HG02973 (cell line): Measurements from ENCODE around the gene WBP1L.
"Not testable (repeated sequence)": the region's sequence is repeated elsewhere in the genome, so short reads cannot be mapped to it uniquely, and the experiment has no call there.

Experiments used
- ATAC-seq: cut with Tn5 transposase; IDR thresholded peaks from one replicate; pipeline ENCODE4 v1.9.1; 2021; ENCODE audit warnings: moderate library complexity; ENCODE audit not compliant: unreplicated experiment

The WBP1L gene

GRCh38 chr10:102721954-102722353, 21.8 kb upstream of the WBP1L start:
- no peak for ATAC-seq

- ATAC-seq, result no peak
Observed at GRCh38 chr10:102723989-102724388, 19.8 kb upstream of the WBP1L start.

- no peak for ATAC-seq
Observed at GRCh38 chr10:102726274-102726673, 17.5 kb upstream of the WBP1L start.

DNA sequence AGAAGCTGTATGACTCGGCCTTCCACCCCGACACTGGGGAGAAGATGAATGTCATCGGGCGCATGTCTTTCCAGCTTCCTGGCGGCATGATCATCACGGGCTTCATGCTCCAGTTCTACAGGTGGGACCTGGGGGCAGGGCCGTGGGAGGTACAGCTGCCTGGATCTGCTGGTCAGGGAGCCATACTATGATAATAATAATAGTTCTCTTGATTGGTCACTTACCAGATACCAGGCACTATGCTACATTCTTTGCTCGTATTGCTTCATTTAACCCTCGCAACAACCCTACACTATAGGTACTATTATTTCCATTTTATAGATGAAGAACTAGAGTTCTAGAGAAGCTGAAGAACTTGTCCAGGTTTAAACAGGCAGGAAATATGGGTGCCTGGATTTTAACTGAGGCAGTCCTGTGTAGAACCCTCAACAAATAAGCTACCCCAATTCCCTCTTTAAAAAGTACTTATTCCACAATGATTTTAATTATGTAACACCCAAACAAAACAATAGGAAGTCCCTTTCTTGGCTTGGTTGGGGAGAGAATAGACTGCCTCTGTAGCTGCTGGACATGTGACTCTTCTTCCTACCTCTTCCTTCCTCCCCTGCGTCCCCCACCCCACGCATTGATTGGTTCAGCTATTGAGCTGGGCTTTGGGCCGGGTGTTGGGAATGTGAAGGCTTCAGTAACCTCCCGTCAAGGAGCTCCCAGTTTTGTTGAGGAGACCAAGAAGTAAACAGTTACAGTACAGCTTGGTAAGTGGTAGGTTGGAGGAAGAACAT, 16.5 kb upstream of the WBP1L start:
- no peak for ATAC-seq

- ATAC-seq, result no peak
Observed at GRCh38 chr10:102729029-102730026, 14.4 kb upstream of the WBP1L start.

DNA sequence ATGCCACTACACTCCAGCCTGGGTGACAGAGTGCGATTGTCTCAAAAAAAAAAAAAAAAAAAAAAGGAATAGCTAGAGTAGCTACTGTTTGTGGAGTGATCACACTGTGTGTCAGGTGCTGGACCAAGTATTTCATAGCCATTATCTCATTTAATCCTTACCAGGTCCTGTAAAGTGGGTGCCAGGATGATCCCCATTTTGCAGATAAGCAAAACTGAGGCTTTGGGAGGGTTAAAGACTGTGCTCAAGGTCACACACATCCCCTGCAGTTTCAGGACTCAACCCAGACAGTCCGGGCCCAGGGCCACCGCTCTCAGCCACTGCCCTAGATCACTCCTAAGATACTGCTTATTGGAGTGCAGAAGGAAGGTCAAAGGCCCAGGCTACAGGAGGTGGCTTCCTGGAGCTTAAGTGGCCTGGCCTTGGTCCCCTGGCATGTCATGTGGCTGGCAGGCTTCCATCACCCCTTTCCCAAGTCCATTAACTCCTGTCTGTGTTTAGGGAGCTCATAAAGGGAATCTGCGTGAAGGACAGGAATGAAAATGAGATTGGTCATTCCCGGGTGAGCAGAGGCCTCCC, 12.4 kb upstream of the WBP1L start:
- no peak for ATAC-seq

DNA sequence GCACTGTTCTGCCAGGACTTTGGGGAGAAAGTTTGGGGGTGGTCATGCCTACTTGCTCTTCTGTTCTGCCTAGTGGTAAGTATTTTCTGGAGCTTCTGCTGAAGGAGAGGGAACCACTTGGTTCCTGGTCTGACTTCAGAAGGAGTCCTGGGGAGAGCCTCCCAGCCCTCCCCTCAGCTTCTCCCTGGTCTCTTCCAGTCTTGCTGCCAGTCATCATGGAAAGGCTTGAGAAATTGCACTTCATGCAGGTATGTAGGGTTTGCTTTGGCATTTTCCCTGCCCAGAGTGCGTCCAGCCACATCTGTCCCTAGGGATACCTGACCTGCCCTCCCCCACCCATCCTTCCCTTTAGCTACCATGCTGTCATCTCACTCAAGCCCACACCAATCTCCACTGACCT, 11.1 kb upstream of the WBP1L start:
- ATAC-seq, result no peak

- no peak for ATAC-seq
Observed at GRCh38 chr10:102735065-102735562, 8.6 kb upstream of the WBP1L start.

DNA sequence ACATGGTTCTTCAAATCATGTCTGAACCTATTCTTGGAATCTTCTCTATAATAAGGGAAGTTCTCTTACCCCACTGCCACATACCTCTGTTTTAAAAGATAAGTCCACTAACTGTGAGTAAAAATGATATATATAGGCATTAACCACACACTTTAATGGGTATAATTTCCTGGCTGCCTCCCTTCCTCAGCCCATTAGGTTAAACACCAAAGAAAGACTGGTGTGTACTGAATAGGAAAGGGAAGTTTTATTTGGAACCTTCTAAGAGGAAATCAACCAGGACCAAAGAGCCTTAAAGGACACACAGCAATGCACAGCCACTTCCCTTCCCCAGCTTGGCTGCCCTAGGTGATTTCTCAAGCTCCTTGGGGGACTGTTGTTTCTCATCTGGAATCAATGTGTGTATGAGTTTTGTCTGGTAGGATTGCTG, 5.0 kb upstream of the WBP1L start:
- no peak for ATAC-seq

- no peak for ATAC-seq
Observed at GRCh38 chr10:102740229-102740628, 3.5 kb upstream of the WBP1L start.

DNA sequence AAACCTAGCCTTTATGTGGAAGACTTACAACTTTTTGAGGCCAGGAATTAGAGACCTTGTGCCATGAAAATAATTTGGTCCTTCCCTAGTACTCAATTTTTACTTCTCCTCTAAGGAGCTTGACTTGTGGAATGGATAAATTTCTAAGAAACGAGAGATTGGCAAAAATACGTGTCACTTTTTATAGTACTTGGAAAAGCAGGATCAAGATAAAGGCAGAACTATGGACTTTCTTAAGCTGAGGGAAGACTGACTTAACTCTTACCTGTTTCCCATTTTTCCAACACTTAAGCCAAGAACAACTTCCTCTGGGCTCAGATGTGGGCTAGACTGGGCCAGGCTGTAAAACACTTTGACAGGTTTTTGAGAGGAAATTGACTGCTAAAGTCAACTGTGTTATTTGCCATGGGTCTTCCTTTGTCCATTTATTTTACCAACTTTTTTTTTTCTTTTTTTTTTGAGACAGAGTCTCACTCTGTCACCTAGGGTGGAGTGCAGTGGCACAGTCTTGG, 2.0 kb upstream of the WBP1L start:
- no peak for ATAC-seq

GRCh38 chr10:102742313-102742712, 1.4 kb upstream of the WBP1L start:
- ATAC-seq, result not testable (repeated sequence)

GRCh38 chr10:102743078-102743587, 615 bp upstream of the WBP1L start:
- no peak for ATAC-seq

DNA sequence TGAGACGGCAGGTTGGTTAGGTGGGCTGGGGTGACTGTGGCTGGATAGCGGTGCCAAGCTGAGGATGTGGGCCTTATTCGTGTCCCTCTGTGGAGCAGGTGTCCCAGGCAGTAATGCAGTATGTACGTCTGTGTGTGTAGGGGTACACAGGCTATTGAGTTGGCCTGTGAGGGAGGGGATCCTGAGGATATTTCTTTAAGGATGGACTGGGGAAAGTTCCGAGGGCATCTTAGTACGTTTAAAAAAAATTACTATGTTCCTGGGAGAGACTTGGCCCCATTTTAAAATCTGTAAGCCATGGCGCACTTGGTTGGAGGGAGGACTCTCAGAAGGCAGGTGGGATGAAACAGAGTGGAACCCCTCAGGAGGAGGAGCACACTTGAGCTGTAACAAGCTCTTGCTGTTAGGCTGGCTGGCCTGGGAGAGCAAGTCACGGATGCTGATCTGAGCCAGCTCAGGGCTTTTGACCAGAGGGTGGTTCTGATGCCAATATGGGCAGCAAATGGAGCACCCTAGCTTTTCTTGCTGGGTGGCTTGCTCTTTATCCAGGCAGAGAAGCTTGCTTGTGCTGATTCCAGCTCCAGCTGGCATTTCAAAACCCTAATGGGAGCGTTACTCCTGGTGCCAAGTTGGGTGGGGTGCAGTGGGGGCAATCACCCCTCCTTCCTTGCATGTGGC, 765 bp downstream of the WBP1L start:
- ATAC-seq, result peak; percentile 3

GRCh38 chr10:102745157-102745556, 1.4 kb downstream of the WBP1L start:
- ATAC-seq, result no peak

DNA sequence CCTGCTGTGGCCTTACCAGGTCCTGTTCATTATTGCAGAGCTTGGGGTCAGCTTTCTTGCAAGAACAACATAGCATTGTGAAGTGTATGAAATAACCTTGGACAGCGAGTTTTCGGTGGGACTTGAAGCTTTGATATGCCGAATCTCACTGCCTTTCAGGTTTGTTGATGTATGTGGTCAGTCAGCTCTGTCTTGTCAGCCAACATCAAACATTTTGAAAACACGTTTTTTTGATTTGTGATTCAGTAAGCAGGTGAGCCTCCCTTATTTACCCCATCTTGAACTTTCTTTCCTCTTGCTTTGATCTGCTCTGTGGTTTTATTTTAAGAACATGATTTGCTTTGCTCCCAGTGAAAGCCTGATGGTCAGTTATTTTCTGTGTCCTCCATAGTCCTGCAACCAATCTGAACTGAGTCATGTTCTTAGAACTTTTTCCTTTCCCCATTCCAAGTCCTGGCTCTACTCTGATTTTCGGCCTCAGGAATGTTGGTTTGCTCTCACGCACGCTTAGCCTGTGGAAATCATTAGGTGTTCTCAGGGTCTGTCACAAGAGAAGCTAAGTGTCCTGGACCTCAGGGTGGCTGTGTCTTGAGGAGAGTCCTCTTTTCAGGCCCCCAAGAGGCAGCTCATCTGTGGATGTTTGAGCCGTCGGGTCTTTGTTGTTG, 8.7 kb downstream of the WBP1L start:
- no peak for ATAC-seq

DNA sequence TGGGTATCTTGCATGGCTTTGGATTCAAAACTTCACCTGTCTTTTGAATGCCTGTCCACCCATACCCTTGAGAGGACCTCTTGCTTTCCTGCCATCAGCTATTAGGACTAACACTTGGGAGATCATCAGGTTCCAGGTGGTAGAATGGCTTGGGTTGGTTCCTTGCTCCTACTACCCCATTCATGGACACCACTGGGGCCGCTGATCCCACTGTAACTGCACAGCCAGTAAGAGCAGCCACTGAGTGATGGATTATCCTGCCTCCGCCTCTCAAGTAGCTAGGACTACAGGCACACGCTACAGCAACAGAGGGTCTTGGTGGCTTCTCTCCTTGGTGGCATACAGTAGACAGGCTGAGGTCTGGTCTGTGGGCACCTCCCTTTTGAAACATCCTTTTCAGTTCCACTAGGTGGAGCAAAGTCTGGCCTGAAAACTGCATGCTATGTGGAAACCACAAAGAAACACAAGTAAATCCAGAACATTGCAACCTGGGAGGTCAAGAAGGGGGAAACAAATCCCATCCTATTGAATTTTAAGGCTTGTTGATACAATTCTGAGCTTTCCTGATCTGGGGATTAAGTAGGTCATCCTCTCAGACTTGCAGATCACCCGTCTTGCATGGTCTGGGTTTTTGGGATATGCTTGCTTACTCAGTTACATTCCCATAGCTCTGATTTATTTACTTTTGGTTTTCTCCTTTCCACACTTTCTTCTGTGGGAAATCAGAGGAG, 9.4 kb downstream of the WBP1L start:
- ATAC-seq, result no peak

GRCh38 chr10:102753718-102754117, 10.0 kb downstream of the WBP1L start:
- ATAC-seq, result no peak

DNA sequence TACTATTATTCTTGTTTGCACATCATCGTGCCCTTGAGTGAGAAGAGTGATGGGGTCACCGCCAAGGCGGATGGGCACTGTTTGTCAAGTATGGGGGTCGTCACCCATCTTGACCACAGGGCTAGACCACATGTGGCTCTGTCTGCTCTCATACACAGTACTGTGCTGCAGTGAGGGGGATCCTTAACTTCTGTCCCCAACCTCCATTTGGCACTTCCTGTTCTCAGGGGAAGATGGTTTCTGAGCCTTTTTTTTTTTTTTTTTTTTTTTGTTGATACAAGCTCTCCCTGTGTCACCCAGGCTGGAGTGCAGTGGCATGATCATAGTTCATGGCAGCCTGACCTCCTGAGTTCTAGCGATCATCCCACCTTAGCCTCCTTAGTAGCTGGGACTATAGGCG, 13.6 kb downstream of the WBP1L start:
- no peak for ATAC-seq
